DND-41 (cell line): ENCODE data around the gene NHEJ1.

Experiments
- EZH2 ChIP-seq: IDR thresholded peaks from 3 replicates; pipeline ENCODE4 v1.6.1; 2012; ENCODE audit warnings: borderline replicate concordance, low read depth, mild to moderate bottlenecking, moderate library complexity, low read length, inconsistent platforms; ENCODE audit not compliant: severe bottlenecking
- TF ChIP-seq, protein P1 (sequence below): IDR thresholded peaks from 2 replicates; pipeline ENCODE4 v1.5.1; 2012; ENCODE audit warnings: borderline replicate concordance, low read length, moderate library complexity, mild to moderate bottlenecking; ENCODE audit not compliant: poor library complexity, severe bottlenecking; ENCODE audit errors: extremely low read depth

DNA sequence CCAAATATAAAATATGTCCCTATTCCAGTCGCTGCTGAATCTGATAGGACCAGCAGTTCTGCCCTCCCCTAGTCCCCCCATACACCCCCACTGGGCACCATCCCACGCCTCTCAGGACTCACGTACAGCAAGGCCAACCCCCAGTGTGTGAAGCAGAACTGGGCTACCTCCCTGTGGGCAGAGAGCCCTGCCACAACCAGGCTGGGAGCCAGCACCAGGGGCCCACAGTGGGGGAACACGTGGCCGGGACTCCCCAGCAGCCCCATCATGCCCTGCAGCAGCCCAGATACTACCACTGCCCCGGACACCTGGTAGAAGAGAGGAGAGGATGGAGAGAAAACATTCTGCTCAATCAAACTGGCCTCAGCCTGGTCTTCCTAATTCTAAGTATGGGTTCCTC lies 7.9 kb upstream of the NHEJ1 start:
- TF ChIP-seq, protein P1, sequence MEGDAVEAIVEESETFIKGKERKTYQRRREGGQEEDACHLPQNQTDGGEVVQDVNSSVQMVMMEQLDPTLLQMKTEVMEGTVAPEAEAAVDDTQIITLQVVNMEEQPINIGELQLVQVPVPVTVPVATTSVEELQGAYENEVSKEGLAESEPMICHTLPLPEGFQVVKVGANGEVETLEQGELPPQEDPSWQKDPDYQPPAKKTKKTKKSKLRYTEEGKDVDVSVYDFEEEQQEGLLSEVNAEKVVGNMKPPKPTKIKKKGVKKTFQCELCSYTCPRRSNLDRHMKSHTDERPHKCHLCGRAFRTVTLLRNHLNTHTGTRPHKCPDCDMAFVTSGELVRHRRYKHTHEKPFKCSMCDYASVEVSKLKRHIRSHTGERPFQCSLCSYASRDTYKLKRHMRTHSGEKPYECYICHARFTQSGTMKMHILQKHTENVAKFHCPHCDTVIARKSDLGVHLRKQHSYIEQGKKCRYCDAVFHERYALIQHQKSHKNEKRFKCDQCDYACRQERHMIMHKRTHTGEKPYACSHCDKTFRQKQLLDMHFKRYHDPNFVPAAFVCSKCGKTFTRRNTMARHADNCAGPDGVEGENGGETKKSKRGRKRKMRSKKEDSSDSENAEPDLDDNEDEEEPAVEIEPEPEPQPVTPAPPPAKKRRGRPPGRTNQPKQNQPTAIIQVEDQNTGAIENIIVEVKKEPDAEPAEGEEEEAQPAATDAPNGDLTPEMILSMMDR, result no peak
- TF ChIP-seq EZH2, result no peak
